ENCODE measurements around the gene RABEP1. TPM values are rescaled to one million over a fixed set of nuclear protein-coding genes. Genes with fewer than 3 reads are reported as not detected.

Gene RABEP1
- total RNA-seq, 1 experiment from 2014 or later: 23.8 TPM

DNA sequence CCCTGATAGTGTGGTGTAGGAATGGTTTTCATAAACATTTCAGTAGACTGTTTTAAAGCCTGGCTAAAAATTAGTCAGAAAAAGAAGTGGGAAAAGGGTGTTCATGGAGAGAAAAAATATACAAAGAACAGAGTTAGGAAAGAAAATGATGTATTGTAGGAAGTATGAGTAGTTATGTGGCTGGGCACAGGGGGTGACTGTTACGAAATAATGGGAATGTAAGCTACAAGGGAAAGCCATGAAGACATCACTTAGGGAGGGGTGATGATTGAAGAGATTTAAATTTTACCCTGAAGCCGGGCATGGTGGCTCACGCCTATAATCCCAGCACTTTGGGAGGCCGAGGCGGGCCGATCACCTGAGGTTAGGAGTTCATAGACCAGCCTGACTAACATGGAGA is 82.1 kb downstream of the RABEP1 start:
- no peak overlapping the region for H3K4me3 ChIP-seq (ENCODE audit: insufficient read depth, low read depth, low read length)
- no peak for DNase-seq
- peaks cover 6% of the 10 kb centered on the region for H3K36me3 ChIP-seq (replicated peaks; ENCODE audit: control insufficient read depth, insufficient read depth, low read length)
- no peaks in the 10 kb centered on the region for H3K27me3 ChIP-seq (ENCODE audit: control insufficient read depth, insufficient read depth, low read length)

DNA sequence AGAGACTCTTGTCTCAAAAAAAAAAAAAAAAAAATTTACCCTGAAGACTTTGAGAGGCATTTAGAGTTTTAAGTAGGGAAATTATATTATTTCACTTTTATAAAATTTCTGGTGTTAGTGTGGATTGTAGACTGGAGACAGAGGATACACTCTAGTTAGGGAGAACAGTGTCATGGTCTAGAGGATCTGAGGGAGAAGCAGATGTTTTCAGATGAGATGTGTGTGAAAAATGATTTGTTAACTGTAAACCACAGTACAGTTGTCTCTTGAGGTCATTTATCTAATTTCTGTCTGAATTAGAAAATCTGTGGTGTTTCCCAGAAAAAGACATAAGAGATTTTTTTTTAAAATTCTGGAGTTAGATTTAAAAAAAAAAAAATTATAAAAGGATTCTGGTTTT is 82.6 kb downstream of the RABEP1 start:
- H3K4me3 ChIP-seq (ENCODE audit: insufficient read depth, low read depth, low read length): no peak overlapping the region
- H3K27me3 ChIP-seq (ENCODE audit: control insufficient read depth, insufficient read depth, low read length): no peaks in the 10 kb centered on the region
- no peak for DNase-seq
- peaks cover 6% of the 10 kb centered on the region for H3K36me3 ChIP-seq (replicated peaks; ENCODE audit: control insufficient read depth, insufficient read depth, low read length)

DNA sequence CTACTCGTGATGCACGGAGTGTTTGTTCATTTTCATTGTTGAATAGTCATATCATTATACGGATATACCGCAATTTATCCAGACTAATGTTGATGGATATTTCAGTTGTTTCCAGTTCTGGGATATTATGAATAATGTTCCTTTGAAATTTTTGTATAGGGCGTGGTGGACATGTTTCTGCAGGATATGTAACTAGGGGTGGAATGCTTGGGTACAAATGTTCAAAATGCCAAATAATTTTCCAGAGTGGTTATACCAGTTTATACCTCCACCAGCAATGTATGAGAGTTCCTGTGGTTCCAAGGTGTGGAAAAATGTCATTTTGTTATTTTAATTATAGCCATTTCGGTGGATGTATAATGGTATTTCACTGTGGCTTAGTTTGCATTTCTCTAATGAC is 83.7 kb downstream of the RABEP1 start:
- no peak for DNase-seq
- Histone ChIP-seq H3K4me3 (ENCODE audit: insufficient read depth, low read depth, low read length) (no peak overlapping the region), H3K27me3 (ENCODE audit: control insufficient read depth, insufficient read depth, low read length) (no peaks in the 10 kb centered on the region), H3K36me3 (replicated peaks; ENCODE audit: control insufficient read depth, insufficient read depth, low read length) (peaks cover 6% of the 10 kb centered on the region)

DNA sequence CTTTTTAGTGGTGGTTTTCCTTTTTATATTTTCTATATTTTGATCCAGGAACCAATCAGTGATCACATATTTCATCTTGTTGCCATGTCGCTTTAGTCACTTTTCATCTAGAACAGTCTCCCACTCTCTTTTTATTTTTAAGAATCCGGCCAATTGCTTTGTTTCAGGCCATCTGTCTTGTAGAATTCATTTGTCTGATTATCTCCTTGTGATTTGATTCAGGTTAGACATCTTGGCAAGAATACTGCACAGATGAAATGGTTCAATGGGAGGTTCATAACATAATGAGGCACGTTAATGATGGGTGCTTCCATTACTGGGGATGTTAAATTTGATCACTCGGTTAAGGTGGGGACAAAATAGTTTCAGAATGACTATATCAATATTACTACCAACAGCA is 88.3 kb downstream of the RABEP1 start:
- no peaks in the 10 kb centered on the region for H3K27me3 ChIP-seq (ENCODE audit: control insufficient read depth, insufficient read depth, low read length)
- no peak for DNase-seq
- H3K36me3 ChIP-seq (replicated peaks; ENCODE audit: control insufficient read depth, insufficient read depth, low read length): peaks cover 9% of the 10 kb centered on the region
- H3K4me3 ChIP-seq (ENCODE audit: insufficient read depth, low read depth, low read length): no peak overlapping the region

DNA sequence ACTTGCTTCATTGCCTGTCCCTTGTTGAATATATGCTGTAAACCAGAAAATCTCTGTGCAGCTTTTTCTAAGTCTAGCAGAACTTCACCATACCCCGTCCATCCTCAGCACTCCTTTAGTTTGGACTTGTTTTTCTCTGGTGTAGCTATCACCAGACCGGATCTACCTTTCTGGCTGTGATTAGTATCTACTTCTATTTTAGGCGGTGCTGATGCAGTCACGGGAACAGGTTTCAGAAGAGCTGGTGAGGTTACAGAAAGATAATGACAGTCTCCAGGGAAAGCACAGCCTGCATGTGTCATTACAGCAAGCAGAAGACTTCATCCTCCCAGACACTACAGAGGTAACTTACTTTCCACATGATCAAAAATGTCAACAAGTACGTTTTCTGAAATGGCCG is 91.0 kb downstream of the RABEP1 start:
- Histone ChIP-seq H3K36me3 (replicated peaks; ENCODE audit: control insufficient read depth, insufficient read depth, low read length) (peaks cover 7% of the 10 kb centered on the region), H3K27me3 (ENCODE audit: control insufficient read depth, insufficient read depth, low read length) (no peaks in the 10 kb centered on the region), H3K4me3 (ENCODE audit: insufficient read depth, low read depth, low read length) (no peak overlapping the region)
- DNase-seq: no peak

DNA sequence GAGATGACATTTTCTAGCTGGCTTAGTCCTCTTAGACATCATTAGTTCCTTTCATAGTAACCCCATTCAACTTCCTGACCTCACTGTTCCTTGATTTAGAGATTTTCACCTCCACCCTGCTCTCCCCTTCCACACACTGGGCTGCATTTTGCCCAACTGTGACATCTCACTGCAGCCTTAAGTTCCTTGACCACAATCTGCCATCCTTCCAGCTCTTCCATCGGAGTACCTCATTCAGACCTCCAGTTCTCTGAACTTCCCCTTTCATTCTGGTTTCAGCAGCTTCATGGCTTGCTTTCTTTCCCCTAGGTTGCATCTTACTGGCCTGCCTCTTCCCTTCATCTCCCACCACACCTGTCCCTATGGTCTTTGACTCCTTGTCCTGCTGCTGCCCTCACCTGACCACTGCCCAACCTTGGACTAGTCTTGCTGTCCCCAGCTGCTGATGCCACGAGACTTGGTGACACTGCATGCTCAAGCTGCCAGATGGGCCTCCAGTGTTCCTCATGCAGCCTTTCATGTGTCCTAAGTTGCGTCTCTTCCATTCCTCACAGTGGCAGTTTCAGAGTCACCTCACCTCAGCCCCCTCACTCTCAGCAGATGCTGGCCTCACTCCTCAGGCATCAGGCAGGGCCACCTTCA is 96.6 kb downstream of the RABEP1 start:
- DNase-seq: no peak
- Histone ChIP-seq H3K27me3 (ENCODE audit: control insufficient read depth, insufficient read depth, low read length) (no peaks in the 10 kb centered on the region), H3K4me3 (ENCODE audit: insufficient read depth, low read depth, low read length) (no peak overlapping the region), H3K36me3 (replicated peaks; ENCODE audit: control insufficient read depth, insufficient read depth, low read length) (peaks cover 35% of the 10 kb centered on the region)

DNA sequence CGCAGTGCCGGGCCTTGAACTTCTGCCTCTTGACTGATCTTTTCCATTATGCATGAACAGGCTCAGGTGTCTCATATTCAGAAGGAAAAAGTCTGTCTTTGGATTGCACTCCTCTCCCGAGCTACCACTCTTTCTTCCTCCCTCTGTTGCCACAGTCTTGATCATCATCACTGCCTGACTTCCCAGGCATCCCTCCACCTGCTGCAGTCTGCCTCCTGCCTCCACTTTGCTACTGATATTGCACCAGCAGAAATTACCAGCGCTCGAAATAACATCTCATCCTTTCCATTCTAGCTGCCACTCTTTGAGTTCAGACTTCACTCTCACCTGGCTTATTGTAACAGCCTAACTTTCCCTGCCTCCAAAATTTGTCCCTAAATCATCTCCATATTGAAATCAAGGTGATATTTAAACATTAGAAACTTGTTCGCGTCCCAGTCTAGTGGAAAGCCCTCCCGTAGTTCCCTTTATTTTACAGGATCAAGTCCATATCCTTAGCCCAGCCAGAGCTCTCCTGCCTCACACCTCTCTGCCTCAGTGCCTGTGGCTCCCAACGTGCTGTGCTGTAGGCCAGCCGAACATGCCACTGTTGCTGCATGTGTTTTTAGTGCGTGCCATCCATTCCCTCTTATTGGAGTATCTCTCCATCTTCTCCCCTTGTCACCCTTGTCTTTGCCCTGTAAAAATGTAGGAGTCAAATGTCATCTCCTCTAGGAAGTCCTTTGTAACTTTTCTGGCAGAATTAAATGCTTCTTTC is 97.4 kb downstream of the RABEP1 start:
- no peak overlapping the region for H3K4me3 ChIP-seq (ENCODE audit: insufficient read depth, low read depth, low read length)
- no peak for DNase-seq
- peaks cover 40% of the 10 kb centered on the region for H3K36me3 ChIP-seq (replicated peaks; ENCODE audit: control insufficient read depth, insufficient read depth, low read length)
- H3K27me3 ChIP-seq (ENCODE audit: control insufficient read depth, insufficient read depth, low read length): no peaks in the 10 kb centered on the region

DNA sequence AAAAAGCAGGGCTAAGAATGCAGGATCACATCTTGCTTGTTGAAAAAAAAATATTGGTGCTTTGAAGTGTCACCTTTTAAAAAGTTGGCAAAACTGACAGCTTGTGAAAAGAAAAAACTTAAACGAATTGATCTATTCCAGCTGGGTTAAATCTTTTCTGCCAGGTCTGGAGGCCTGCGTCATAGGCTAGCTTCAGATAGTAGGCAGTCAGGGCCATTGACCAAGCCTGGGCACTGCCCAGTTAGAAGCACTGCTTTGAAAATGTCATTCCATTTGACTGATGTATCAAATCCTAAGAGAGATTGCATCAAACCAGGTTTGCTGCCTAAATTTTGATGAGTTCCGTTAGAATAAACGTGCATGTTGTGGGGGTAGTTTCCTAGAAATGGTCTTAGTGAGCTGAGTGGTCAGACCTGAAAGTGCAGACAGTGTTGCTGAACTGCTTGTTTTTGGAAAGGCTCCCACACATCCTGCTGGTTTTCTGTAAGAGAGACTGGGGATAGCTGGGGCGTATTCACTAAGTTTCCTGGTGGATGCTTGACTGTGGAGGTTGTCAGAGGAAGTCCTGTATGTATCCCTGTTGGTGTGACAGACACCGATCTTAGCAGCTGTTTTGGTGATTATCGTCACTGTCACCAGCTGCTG is 98.5 kb downstream of the RABEP1 start:
- no peaks in the 10 kb centered on the region for H3K27me3 ChIP-seq (ENCODE audit: control insufficient read depth, insufficient read depth, low read length)
- no peak for DNase-seq
- peaks cover 48% of the 10 kb centered on the region for H3K36me3 ChIP-seq (replicated peaks; ENCODE audit: control insufficient read depth, insufficient read depth, low read length)
- no peak overlapping the region for H3K4me3 ChIP-seq (ENCODE audit: insufficient read depth, low read depth, low read length)

DNA sequence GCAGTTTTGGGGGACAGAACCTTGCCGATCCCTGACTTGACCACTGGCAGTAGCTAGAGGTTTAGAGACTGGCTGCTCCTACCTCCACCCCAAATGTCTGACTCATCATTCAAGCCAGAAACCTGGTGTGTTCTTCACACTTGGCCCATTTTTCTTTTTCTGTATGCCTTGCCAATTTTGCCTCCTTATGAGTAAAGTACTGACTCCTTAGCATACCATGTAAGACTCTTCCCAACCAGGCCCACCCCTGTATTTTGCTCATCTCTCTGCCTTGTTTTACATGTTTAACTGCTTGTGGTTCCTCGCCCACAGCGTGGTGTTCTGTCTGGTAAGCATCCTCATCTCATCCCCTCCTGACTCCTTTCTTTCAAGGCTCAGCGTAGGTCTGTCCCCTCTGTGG is 99.5 kb downstream of the RABEP1 start:
- no peak for DNase-seq
- no peaks in the 10 kb centered on the region for H3K27me3 ChIP-seq (ENCODE audit: control insufficient read depth, insufficient read depth, low read length)
- peaks cover 56% of the 10 kb centered on the region for H3K36me3 ChIP-seq (replicated peaks; ENCODE audit: control insufficient read depth, insufficient read depth, low read length)
- H3K4me3 ChIP-seq (ENCODE audit: insufficient read depth, low read depth, low read length): no peak overlapping the region

DNA sequence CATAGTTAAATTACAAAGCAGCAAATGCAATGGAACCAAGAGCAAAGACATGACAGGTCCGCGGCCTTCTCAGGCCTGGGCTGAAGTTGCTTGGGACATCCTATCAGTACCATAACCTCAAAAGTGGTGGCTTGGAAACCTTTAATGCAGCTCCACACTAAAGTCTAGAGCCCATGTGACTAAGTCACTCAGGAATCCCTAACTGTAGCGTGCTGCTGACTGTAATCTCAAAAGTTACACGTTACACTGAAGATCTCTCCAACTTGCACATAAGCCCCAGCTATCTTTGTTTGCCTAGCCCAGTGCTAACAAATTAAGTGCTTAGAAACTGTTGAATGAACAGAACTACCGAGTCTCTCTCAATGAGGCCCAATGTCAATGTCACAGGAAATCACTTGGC is 109.6 kb downstream of the RABEP1 start:
- DNase-seq: no peak
- Histone ChIP-seq H3K4me3 (ENCODE audit: insufficient read depth, low read depth, low read length) (no peak overlapping the region), H3K27me3 (ENCODE audit: control insufficient read depth, insufficient read depth, low read length) (no peaks in the 10 kb centered on the region), H3K36me3 (replicated peaks; ENCODE audit: control insufficient read depth, insufficient read depth, low read length) (peaks cover 31% of the 10 kb centered on the region)

DNA sequence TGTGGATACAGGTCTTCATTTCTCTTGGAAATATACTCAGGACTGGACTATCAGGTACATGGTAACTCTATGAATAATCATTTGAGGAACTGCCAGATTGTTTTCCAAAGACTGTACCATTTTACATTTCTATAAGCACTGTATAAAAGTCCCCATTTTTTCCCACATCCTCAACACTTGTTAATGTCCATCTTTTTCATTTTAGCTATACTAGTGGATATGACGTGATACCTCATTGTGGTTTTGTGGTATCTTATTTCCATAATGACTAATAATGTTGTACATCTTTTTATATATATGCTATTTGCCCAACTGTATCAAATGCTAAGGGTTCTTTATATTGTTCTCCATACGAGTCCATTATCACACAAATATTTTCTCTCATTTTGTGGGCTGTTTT is 114.5 kb downstream of the RABEP1 start:
- Histone ChIP-seq H3K36me3 (replicated peaks; ENCODE audit: control insufficient read depth, insufficient read depth, low read length) (peaks cover 20% of the 10 kb centered on the region), H3K27me3 (ENCODE audit: control insufficient read depth, insufficient read depth, low read length) (no peaks in the 10 kb centered on the region)

DNA sequence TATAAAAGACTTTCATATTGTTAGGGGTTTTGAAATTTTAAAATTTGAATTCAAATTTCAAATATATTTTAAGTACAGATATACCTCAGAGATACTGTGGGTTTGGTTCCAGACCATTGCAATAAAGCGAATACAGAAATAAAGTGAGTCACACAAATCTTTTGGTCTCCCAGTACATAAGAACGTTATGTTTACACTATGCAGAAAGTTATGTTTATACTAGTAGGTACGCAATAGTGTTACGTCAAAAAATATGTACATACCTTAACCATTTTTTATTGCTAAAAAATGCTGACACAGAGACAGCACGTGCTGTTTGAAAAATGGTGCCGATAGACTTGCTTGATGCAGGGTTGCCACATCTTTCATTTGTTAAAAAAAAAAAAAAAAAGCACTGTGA is 117.7 kb downstream of the RABEP1 start:
- DNase-seq: no peak
- H3K36me3 ChIP-seq (replicated peaks; ENCODE audit: control insufficient read depth, insufficient read depth, low read length): peaks cover 18% of the 10 kb centered on the region
- H3K4me3 ChIP-seq (ENCODE audit: insufficient read depth, low read depth, low read length): no peak overlapping the region
- H3K27me3 ChIP-seq (ENCODE audit: control insufficient read depth, insufficient read depth, low read length): no peaks in the 10 kb centered on the region

More for the DNA sequence above, 114.5 kb downstream of the RABEP1 start:
- no peak overlapping the region for H3K4me3 ChIP-seq (ENCODE audit: insufficient read depth, low read depth, low read length)
- no peak for DNase-seq

DNA sequence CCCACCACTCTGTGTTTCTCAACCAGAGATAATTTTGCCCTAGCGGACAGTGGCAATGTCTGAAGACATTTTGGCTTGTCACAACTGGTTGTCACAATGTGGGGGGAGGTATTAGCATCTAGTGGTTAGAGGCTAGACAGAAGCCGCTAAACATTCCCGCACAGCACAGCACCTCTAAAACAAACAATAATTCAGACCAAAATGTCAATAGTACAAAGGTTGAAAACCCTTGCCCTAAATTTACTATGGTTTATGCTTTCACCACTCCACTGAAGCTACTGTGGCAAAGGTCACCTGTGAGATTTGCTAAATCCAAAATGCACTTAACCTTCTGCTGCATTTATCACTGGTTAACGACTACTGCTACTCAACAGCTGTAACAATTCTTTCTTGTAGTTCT is 123.3 kb downstream of the RABEP1 start:
- Histone ChIP-seq H3K36me3 (replicated peaks; ENCODE audit: control insufficient read depth, insufficient read depth, low read length) (peaks cover 34% of the 10 kb centered on the region), H3K4me3 (ENCODE audit: insufficient read depth, low read depth, low read length) (no peak overlapping the region), H3K27me3 (ENCODE audit: control insufficient read depth, insufficient read depth, low read length) (no peaks in the 10 kb centered on the region)
- DNase-seq: no peak

DNA sequence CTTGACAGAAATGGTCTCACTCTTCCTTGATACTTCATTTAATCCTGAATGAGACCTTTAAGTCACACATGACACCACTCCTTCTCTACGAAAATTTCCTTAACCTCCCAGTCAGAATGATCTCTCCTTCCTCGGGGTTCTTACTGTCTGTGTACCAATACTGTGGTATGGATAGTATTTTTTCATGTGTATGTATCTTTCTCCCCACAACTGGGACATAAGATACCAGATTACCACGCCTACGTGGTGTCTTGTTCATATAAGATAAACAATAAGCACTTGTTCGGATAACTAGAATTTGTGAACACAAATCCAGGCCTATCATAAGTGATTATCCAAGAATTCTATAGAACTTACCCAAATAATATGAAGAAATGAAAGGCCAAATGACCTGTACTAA is 126.1 kb downstream of the RABEP1 start:
- Histone ChIP-seq H3K4me3 (ENCODE audit: insufficient read depth, low read depth, low read length) (no peak overlapping the region), H3K36me3 (replicated peaks; ENCODE audit: control insufficient read depth, insufficient read depth, low read length) (peaks cover 40% of the 10 kb centered on the region), H3K27me3 (ENCODE audit: control insufficient read depth, insufficient read depth, low read length) (no peaks in the 10 kb centered on the region)
- DNase-seq: no peak

DNA sequence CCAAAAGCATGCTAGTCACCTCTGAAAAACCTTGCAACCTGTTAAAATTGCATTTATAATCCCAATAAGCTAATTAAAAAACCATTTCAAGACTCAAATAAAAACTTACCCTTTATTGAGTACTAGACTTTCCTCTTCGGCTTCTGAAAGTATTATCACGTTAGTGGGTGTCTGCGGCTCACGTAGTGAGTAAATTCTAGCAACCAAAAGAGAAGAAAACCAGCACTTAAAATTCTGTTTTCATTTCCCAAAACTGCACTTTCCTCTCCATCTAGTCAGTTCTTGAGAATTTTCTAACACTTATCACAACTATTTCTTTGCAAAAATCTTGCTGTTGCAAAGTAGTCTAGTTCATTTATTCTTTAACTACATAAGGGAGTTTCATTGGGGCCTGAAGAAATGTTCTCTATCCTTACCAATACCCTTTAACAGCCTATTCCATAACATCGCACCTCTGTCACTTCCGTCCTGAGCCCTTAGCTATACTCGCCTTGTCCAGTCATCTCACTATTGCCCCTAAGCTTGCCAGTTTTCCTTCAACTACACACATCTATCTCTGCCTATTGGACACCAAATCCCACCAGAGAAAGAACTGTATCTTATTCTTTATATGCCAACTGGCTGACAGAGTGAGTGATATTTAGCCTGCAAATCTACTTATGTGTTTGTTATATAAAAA is 128.6 kb downstream of the RABEP1 start:
- Histone ChIP-seq H3K27me3 (ENCODE audit: control insufficient read depth, insufficient read depth, low read length) (no peaks in the 10 kb centered on the region), H3K36me3 (replicated peaks; ENCODE audit: control insufficient read depth, insufficient read depth, low read length) (peaks cover 36% of the 10 kb centered on the region)
- no peak for DNase-seq

More for the DNA sequence above, 128.6 kb downstream of the RABEP1 start:
- no peak overlapping the region for H3K4me3 ChIP-seq (ENCODE audit: insufficient read depth, low read depth, low read length)

All from H7 (cell line).